DOHH2 (cell line): ENCODE results near the gene CLEC6A.
"Not testable (repeated sequence)": the region's sequence is repeated elsewhere in the genome, so short reads cannot be mapped to it uniquely, and the experiment has no call there.

Source experiments
- H3F3A ChIP-seq: fragments of 200-600 bp; sonication (generic), shearing (Covaris generic); 2 replicates; pipeline ENCODE4 v1.6.0; 2016; ENCODE audit warnings: antibody characterized with exemption, mild to moderate bottlenecking; ENCODE audit not compliant: control insufficient read depth, insufficient read depth
- H3K27ac ChIP-seq: fragments of 200-600 bp; sonication (generic); 2 replicates; pipeline ENCODE4 v1.5.1; 2014; ENCODE audit warnings: low read depth, mild to moderate bottlenecking, low read length, moderate library complexity
- H3K27me3 ChIP-seq: fragments of 200-600 bp; sonication (generic); 2 replicates; pipeline ENCODE4 v1.6.1; 2014; ENCODE audit warnings: mild to moderate bottlenecking, low read length, mixed read lengths; ENCODE audit not compliant: control insufficient read depth
- H3K36me3 ChIP-seq: fragments of 200-600 bp; sonication (generic); 2 replicates; pipeline ENCODE4 v1.6.1; 2014; ENCODE audit warnings: mild to moderate bottlenecking, low read length, moderate library complexity, mixed read lengths; ENCODE audit not compliant: control insufficient read depth
- H3K4me1 ChIP-seq: fragments of 200-600 bp; sonication (generic); 2 replicates; pipeline ENCODE4 v1.6.1; 2014; ENCODE audit warnings: mild to moderate bottlenecking, low read length, mixed read lengths; ENCODE audit not compliant: control insufficient read depth
- H3K4me2 ChIP-seq: fragments of 200-600 bp; sonication (generic); 2 replicates; pipeline ENCODE4 v1.6.0; 2014; ENCODE audit warnings: mild to moderate bottlenecking, low read length, moderate library complexity
- H3K4me3 ChIP-seq: fragments of 200-600 bp; sonication (generic); 2 replicates; pipeline ENCODE4 v1.5.1; 2014; ENCODE audit warnings: mild to moderate bottlenecking, low read length, mixed read lengths
- H3K79me2 ChIP-seq: fragments of 200-600 bp; sonication (generic); 2 replicates; pipeline ENCODE4 v1.6.1; 2014; ENCODE audit warnings: mild to moderate bottlenecking, low read length, mixed read lengths; ENCODE audit not compliant: control insufficient read depth
- H3K9me2 ChIP-seq: fragments of 200-600 bp; sonication (generic); replicated peaks from 2 replicates; pipeline ENCODE4 v1.6.1; 2014; ENCODE audit warnings: mild to moderate bottlenecking, low read length, mixed read lengths; ENCODE audit not compliant: control insufficient read depth
- H3K9me3 ChIP-seq: fragments of 200-600 bp; sonication (generic); 2 replicates; pipeline ENCODE4 v1.6.1; 2014; ENCODE audit warnings: antibody characterized with exemption, low read length, mixed read lengths; ENCODE audit not compliant: control insufficient read depth, insufficient read depth
- H4K20me1 ChIP-seq: fragments of 200-600 bp; sonication (generic); 2 replicates; pipeline ENCODE4 v1.6.0; 2014; ENCODE audit warnings: low read depth, mild to moderate bottlenecking, antibody characterized with exemption, low read length, moderate library complexity; ENCODE audit not compliant: control insufficient read depth, insufficient read depth
- EZH2phosphoT487 ChIP-seq: fragments of 200-600 bp; sonication (generic); IDR thresholded peaks from 2 replicates; pipeline ENCODE4 v1.6.1; 2017; ENCODE audit warnings: borderline replicate concordance, mild to moderate bottlenecking, antibody characterized with exemption, low read length, moderate library complexity, mixed read lengths
- TF ChIP-seq, protein P1 (sequence below): fragments of 200-600 bp; sonication (generic); IDR thresholded peaks from one replicate; pipeline ENCODE4 v1.5.1; 2014; ENCODE audit warnings: antibody characterized with exemption, mild to moderate bottlenecking, low read depth, low read length; ENCODE audit not compliant: poor library complexity, severe bottlenecking

CLEC6A gene

DNA sequence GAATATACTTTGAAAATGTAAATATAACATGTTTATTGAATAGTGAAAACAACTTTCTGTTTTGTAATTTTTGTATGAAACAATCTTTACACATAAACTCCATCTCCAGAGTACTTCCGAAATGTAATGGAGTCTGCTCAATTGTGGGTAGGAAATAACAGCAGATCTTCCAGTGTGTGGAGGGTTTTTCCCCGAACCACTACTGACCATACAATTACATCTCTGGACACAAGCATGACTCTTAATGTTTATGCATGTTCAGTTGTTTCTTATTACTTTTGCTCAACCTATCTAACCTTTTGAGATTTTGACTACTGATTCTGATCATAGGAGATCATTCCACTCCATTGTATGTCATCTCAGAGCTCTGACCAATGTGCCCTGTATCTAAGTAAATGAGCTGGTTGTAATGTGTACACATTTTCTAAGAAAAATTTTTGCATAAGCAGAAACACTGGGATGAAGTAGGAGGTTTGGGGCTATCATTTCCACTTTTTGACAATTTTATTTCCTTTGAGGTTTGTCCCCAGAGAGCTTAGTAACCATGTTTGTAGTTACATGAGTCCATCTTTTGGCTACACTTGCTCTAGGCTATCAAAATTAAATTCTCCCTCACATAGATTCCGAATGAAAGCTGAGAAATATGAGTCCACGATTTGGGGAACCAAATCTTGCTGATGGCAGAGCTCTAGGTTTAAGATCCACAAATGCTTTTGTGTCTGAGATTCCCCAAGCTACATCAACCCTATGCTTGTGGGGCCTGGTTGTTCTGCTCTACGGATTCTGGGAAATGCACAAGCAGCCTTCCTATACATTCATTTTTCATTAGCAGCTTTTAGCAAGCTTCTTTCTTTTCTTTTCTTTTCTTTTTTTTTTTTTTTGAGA is 36.1 kb downstream of the CLEC6A start:
- TF ChIP-seq, protein P1, sequence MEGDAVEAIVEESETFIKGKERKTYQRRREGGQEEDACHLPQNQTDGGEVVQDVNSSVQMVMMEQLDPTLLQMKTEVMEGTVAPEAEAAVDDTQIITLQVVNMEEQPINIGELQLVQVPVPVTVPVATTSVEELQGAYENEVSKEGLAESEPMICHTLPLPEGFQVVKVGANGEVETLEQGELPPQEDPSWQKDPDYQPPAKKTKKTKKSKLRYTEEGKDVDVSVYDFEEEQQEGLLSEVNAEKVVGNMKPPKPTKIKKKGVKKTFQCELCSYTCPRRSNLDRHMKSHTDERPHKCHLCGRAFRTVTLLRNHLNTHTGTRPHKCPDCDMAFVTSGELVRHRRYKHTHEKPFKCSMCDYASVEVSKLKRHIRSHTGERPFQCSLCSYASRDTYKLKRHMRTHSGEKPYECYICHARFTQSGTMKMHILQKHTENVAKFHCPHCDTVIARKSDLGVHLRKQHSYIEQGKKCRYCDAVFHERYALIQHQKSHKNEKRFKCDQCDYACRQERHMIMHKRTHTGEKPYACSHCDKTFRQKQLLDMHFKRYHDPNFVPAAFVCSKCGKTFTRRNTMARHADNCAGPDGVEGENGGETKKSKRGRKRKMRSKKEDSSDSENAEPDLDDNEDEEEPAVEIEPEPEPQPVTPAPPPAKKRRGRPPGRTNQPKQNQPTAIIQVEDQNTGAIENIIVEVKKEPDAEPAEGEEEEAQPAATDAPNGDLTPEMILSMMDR, result no peak
- no peak for TF ChIP-seq EZH2phosphoT487
- H3K9me3 ChIP-seq, result no peaks in the 10 kb centered on the region
- H3K9me2 ChIP-seq, result no peaks in the 10 kb centered on the region
- H3K4me2 ChIP-seq, result no peak overlapping the region
- no peaks in the 10 kb centered on the region for H3K36me3 ChIP-seq
- no peak overlapping the region for H3K4me3 ChIP-seq
- H3F3A ChIP-seq, result no peaks in the 10 kb centered on the region
- no peaks in the 10 kb centered on the region for H4K20me1 ChIP-seq
- no peaks in the 10 kb centered on the region for H3K4me1 ChIP-seq
- H3K27me3 ChIP-seq, result peaks cover 15% of the 10 kb centered on the region
- no peak overlapping the region for H3K27ac ChIP-seq
- H3K79me2 ChIP-seq, result no peaks in the 10 kb centered on the region

DNA sequence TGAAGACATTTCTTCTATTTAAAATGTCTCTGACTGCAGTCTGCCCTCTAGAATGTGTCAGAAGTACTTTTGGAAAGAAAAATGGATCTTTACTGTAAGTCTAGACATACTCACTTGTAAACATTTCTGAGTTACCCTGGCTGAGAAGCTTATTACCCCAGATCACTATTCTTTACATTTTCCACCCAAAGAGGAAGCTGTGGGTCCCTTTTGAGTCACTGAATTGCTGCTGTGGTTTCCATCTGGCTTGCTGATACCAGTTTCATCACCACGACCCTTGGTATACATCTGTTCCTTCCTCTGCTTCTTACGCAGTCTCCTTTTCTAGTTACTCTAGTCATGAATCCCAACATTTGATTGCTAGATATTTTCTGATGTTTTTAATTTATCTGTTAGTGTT is 37.3 kb downstream of the CLEC6A start:
- H3K9me2 ChIP-seq, result no peaks in the 10 kb centered on the region
- H3K4me3 ChIP-seq, result no peak overlapping the region
- H4K20me1 ChIP-seq, result no peaks in the 10 kb centered on the region
- H3K36me3 ChIP-seq, result no peaks in the 10 kb centered on the region
- no peaks in the 10 kb centered on the region for H3K79me2 ChIP-seq
- no peak overlapping the region for H3K4me2 ChIP-seq
- H3K27ac ChIP-seq, result no peak overlapping the region
- peaks cover 20% of the 10 kb centered on the region for H3K27me3 ChIP-seq
- no peak for TF ChIP-seq EZH2phosphoT487
- TF ChIP-seq, protein P1, result no peak
- no peaks in the 10 kb centered on the region for H3K9me3 ChIP-seq
- H3F3A ChIP-seq, result no peaks in the 10 kb centered on the region
- H3K4me1 ChIP-seq, result no peaks in the 10 kb centered on the region

DNA sequence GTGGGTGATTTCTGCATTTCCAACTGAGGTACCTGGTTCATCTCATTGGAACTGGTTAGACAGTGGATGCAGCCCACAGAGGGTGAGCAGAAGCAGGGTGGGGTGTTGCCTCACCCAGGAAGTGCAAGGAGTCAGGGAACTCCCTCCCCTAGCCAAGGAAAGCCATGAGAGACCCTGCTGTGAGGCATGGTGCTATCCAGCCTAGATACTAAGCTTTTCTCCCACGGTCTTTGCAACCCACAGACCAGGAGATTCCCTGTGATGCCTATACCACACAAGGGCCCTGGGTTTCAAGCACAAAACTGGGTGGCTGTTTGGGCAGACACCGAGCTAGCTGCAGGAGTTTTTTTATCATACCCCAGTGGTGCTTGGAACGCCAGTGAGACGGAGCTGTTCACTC is 39.9 kb downstream of the CLEC6A start:
- H3K4me3 ChIP-seq, H3K9me3 ChIP-seq, H3K36me3 ChIP-seq, H3K27ac ChIP-seq, H3K4me1 ChIP-seq, H3K9me2 ChIP-seq, H4K20me1 ChIP-seq, H3K4me2 ChIP-seq, H3F3A ChIP-seq, H3K79me2 ChIP-seq: not testable (repeated sequence)
- peaks cover 26% of the 10 kb centered on the region for H3K27me3 ChIP-seq

DNA sequence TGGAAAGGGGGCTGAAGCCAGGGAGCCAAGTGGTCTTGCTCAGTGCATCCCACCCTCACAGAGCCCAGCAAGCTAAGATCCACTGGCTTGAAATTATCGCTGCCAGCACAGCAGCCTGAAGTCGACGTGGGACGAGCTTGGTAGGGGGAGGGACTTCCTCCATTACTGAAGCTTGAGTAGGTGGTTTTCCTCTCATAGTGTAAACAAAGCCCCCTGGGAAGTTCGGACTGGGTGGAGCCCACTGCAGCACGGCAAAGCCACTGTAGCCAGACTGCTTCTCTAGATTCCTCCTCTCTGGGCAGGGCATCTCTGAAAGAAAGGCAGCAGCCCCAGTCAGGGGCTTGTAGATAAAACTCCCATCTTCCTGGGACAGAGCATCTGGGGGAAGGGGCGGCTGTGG is 40.3 kb downstream of the CLEC6A start:
- H3K9me3 ChIP-seq, H3K4me3 ChIP-seq, H3K79me2 ChIP-seq, H3K27ac ChIP-seq, H3K4me1 ChIP-seq, H3K36me3 ChIP-seq, H4K20me1 ChIP-seq, H3K9me2 ChIP-seq, H3K4me2 ChIP-seq, H3F3A ChIP-seq: not testable (repeated sequence)
- H3K27me3 ChIP-seq, result peaks cover 25% of the 10 kb centered on the region
